HEK293T (cell line): Measurements from ENCODE around the gene TSPAN14.

Source experiments
- BHLHE40 ChIP-seq: fragments of 450-650 bp; IDR thresholded peaks from 2 replicates; pipeline ENCODE4 v1.6.1; 2016; ENCODE audit warnings: mild to moderate bottlenecking, moderate library complexity, borderline replicate concordance
- CTBP1 ChIP-seq: fragments of 450-650 bp; IDR thresholded peaks from 2 replicates; pipeline ENCODE4 v1.6.1; 2016; ENCODE audit warnings: borderline replicate concordance
- ELF4 ChIP-seq: fragments of 450-650 bp; IDR thresholded peaks from 2 replicates; pipeline ENCODE4 v1.6.1; 2017; ENCODE audit warnings: antibody characterized with exemption
- FOXA1 ChIP-seq: fragments of 450-650 bp; IDR thresholded peaks from 2 replicates; pipeline ENCODE4 v1.6.1; 2016; ENCODE audit warnings: mild to moderate bottlenecking
- FOXK2 ChIP-seq: fragments of 450-650 bp; IDR thresholded peaks from 2 replicates; pipeline ENCODE4 v1.6.1; 2016; ENCODE audit warnings: mild to moderate bottlenecking
- FOXM1 ChIP-seq: fragments of 450-650 bp; IDR thresholded peaks from 2 replicates; pipeline ENCODE4 v1.6.1; 2017; ENCODE audit warnings: mild to moderate bottlenecking, borderline replicate concordance
- NFRKB ChIP-seq: fragments of 450-650 bp; IDR thresholded peaks from 2 replicates; pipeline ENCODE4 v1.6.1; 2016; ENCODE audit warnings: mild to moderate bottlenecking, moderate library complexity
- SP1 ChIP-seq: fragments of 450-650 bp; IDR thresholded peaks from 2 replicates; pipeline ENCODE4 v1.6.1; 2017
- SUZ12 ChIP-seq: fragments of 450-650 bp; IDR thresholded peaks from 2 replicates; pipeline ENCODE4 v1.6.1; 2016; ENCODE audit warnings: mild to moderate bottlenecking
- TARDBP ChIP-seq: fragments of 450-650 bp; IDR thresholded peaks from 2 replicates; pipeline ENCODE4 v1.6.1; 2016

- no peak for TF ChIP-seq FOXK2
- no peak for TF ChIP-seq SUZ12
- no peak for TF ChIP-seq SP1
- TF ChIP-seq CTBP1, result no peak
- no peak for TF ChIP-seq FOXM1
- TF ChIP-seq FOXA1, result no peak
- no peak for TF ChIP-seq ELF4
- no peak for TF ChIP-seq TARDBP
- no peak for TF ChIP-seq BHLHE40
- no peak for TF ChIP-seq NFRKB
These were observed 54.9 kb downstream of the TSPAN14 start for GRCh38 chr10:80509108-80509402.
